Astrocyte of the cerebellum (primary cell): ENCODE results near the gene CDH4.

Experiments used
- DNase-seq: peaks from one replicate; pipeline ENCODE4 v3.0.0-alpha.2; 2011; ENCODE audit warnings: low read depth
- H3K4me3 ChIP-seq: 2 replicates; pipeline ENCODE4 v1.5.1; 2011; ENCODE audit warnings: mild to moderate bottlenecking, low read depth, low read length, moderate library complexity
- CTCF ChIP-seq: IDR thresholded peaks from 2 replicates; pipeline ENCODE4 v1.5.1; 2012; ENCODE audit warnings: low read length, low read depth, moderate library complexity, mild to moderate bottlenecking; ENCODE audit errors: missing control alignments
- in situ Hi-C: cut with HindIII; loops from 2 replicates; pipeline ENCODE4 v1.10.0; 2017; ENCODE audit warnings: low sequenced_read_pairs

CDH4 gene

GRCh38 chr20:61784801-61785566 lies 532.9 kb downstream of the CDH4 start:
- no peak for TF ChIP-seq CTCF

GRCh38 chr20:61785567-61785816 lies 533.4 kb downstream of the CDH4 start:
- DNase-seq = no peak
- H3K4me3 ChIP-seq = no peak overlapping the region
- in situ Hi-C loops = no loop called here
- no peak for TF ChIP-seq CTCF

More at GRCh38 chr20:61784801-61785566, 532.9 kb downstream of the CDH4 start:
- no peak overlapping the region for H3K4me3 ChIP-seq
- in situ Hi-C loops = no loop called here
- no peak for DNase-seq

GRCh38 chr20:61786230-61786629 lies 534.2 kb downstream of the CDH4 start:
- no peak overlapping the region for H3K4me3 ChIP-seq
- no peak for DNase-seq
- no peak for TF ChIP-seq CTCF
- in situ Hi-C loops = no loop called here

GRCh38 chr20:61788343-61788742 lies 536.3 kb downstream of the CDH4 start:
- in situ Hi-C loops = no loop called here
- no peak for DNase-seq
- no peak overlapping the region for H3K4me3 ChIP-seq
- no peak for TF ChIP-seq CTCF

GRCh38 chr20:61789329-61789728 lies 537.3 kb downstream of the CDH4 start:
- no peak overlapping the region for H3K4me3 ChIP-seq
- TF ChIP-seq CTCF = no peak
- in situ Hi-C loops = no loop called here
- DNase-seq = no peak

- no peak for TF ChIP-seq CTCF
- H3K4me3 ChIP-seq = no peak overlapping the region
- no peak for DNase-seq
- in situ Hi-C loops = no loop called here
Observed at GRCh38 chr20:61790116-61790827, 538.2 kb downstream of the CDH4 start.
